ENCODE data around the gene CAMKMT.

DNA sequence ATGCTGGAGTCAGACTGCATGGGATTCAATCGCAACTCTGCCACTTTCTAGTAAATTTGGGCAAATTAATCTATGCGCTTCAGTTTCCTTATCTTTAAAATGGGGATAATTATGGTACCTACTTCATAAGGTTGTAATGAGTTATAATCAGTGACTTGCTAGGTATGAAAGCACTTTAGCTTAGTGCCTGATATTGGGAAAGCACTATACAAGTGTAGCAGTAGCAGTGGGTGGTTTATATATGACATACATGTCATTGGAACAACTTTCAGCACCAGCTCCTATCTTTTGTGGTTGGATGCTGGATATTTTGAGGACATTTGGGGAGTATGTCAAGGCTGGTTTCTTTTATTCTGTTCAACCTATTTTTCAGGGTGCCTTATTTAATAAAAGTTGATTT lies 277.7 kb downstream of the CAMKMT start:
- TF ChIP-seq, protein P1, sequence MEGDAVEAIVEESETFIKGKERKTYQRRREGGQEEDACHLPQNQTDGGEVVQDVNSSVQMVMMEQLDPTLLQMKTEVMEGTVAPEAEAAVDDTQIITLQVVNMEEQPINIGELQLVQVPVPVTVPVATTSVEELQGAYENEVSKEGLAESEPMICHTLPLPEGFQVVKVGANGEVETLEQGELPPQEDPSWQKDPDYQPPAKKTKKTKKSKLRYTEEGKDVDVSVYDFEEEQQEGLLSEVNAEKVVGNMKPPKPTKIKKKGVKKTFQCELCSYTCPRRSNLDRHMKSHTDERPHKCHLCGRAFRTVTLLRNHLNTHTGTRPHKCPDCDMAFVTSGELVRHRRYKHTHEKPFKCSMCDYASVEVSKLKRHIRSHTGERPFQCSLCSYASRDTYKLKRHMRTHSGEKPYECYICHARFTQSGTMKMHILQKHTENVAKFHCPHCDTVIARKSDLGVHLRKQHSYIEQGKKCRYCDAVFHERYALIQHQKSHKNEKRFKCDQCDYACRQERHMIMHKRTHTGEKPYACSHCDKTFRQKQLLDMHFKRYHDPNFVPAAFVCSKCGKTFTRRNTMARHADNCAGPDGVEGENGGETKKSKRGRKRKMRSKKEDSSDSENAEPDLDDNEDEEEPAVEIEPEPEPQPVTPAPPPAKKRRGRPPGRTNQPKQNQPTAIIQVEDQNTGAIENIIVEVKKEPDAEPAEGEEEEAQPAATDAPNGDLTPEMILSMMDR (IDR thresholded peaks at IDR 0.05), result no peak
- TF ChIP-seq EP300 (IDR thresholded peaks at IDR 0.05) (no peak), POLR2A (IDR thresholded peaks at IDR 0.05) (no peak)
